ENCODE data around the gene GPR156. TPM values are rescaled to one million over a fixed set of nuclear protein-coding genes. Genes with fewer than 3 reads are reported as not detected.
A peak's percentile ranks its signal among the peaks of the same experiment; 100 is the strongest.
"Not testable (repeated sequence)": the region's sequence is repeated elsewhere in the genome, so short reads cannot be mapped to it uniquely, and the experiment has no call there.

GPR156 gene
- total RNA-seq, 6 donors from 2014 or later, result 0.20 to 1.0 (median 0.24) TPM; not detected in 1

DNA sequence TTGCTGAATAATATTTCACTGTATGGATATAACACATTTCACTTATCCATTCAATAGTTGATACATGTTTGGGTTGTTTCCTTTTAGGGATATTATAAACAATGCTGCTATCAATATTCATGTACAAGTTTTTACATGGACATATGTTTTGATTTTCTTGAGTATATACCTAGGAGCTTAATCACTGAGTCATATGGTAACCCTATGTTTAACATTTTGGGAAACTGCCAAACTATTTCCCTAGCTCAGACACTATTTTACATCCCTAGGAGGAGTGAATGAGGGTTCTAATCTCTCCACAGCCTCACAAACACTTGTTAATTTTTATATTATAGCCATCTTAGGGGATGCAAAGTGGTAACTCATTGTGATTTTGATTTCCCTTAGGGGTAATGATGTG, 66.0 kb downstream of the GPR156 start:
- no peaks in the 10 kb centered on the region for H3K36me3 ChIP-seq
- TF ChIP-seq POLR2A (IDR thresholded peaks at IDR 0.05) (no peak), EP300 (IDR thresholded peaks at IDR 0.05) (no peak), POLR2AphosphoS5 (IDR thresholded peaks at IDR 0.05) (no peak)
- TF ChIP-seq, protein P1, sequence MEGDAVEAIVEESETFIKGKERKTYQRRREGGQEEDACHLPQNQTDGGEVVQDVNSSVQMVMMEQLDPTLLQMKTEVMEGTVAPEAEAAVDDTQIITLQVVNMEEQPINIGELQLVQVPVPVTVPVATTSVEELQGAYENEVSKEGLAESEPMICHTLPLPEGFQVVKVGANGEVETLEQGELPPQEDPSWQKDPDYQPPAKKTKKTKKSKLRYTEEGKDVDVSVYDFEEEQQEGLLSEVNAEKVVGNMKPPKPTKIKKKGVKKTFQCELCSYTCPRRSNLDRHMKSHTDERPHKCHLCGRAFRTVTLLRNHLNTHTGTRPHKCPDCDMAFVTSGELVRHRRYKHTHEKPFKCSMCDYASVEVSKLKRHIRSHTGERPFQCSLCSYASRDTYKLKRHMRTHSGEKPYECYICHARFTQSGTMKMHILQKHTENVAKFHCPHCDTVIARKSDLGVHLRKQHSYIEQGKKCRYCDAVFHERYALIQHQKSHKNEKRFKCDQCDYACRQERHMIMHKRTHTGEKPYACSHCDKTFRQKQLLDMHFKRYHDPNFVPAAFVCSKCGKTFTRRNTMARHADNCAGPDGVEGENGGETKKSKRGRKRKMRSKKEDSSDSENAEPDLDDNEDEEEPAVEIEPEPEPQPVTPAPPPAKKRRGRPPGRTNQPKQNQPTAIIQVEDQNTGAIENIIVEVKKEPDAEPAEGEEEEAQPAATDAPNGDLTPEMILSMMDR (IDR thresholded peaks at IDR 0.05), result no peak
- no peak overlapping the region for H3K4me3 ChIP-seq
- no peak for DNase-seq
- H3K27ac ChIP-seq, result no peak overlapping the region
- no peaks in the 10 kb centered on the region for H3K4me1 ChIP-seq
- no peak for ATAC-seq (ENCODE audit: low FRiP score in 2 of 2)
- H3K9me3 ChIP-seq, result no peaks in the 10 kb centered on the region
- H3K27me3 ChIP-seq, result no peaks in the 10 kb centered on the region

DNA sequence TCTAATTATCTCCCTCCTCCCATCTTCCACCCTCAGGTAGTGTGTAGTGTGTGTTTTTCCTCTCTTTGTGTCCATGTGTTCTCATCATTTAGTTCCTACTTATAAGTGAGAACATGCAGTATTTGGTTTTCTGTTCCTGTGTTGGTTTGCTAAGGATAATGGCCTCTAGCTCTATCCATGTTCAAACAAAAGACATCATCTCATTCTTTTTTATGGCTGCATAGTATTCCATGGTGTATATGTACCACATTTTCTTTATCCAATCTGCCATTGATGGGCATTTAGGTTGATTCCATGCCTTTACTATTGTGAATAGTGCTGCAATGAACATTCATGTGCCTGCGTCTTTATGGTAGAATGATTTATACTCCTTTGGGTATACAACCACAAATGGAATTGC, 68.4 kb downstream of the GPR156 start:
- not testable (repeated sequence) for H3K27me3 ChIP-seq; ATAC-seq (ENCODE audit: low FRiP score in 2 of 2); H3K36me3 ChIP-seq; DNase-seq; H3K4me3 ChIP-seq; H3K27ac ChIP-seq; H3K4me1 ChIP-seq; H3K9me3 ChIP-seq
- 100% methylated on average over 1 of the region's 1 CpG for WGBS, 2 donors

DNA sequence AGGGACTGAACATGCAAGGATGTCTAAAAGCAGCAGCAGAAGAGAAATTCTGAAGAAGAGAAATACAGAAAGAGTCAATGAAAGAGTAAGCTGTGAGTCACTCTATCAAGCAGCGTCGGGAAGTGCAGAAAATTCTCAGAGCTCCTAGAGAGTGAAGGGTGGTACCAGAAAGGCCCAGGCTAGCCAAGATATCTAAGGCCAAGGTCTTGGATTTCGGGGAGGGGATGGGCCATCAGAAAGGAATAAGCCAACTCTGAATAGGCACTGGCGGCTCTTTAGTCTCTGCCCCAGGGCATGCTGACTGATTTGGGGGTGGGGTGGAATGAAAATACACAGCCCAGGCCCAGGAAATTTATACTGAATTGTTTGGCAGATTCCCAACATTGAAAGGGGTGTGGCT, 70.8 kb downstream of the GPR156 start:
- DNase-seq, result no peak
- Histone ChIP-seq H3K27ac (no peak overlapping the region), H3K9me3 (no peaks in the 10 kb centered on the region), H3K27me3 (no peaks in the 10 kb centered on the region), H3K4me1 (no peaks in the 10 kb centered on the region), H3K4me3 (no peak overlapping the region), H3K36me3 (no peaks in the 10 kb centered on the region)
- TF ChIP-seq POLR2AphosphoS5 (IDR thresholded peaks at IDR 0.05) (no peak), EP300 (IDR thresholded peaks at IDR 0.05) (no peak)
- TF ChIP-seq, protein P1 (IDR thresholded peaks at IDR 0.05), result no peak
- 85 to 88% methylated on average over 4 of the region's 4 CpGs for WGBS, 2 donors
- ATAC-seq (ENCODE audit: low FRiP score in 2 of 2), result peak in 1 of 2 donors; percentile 51

DNA sequence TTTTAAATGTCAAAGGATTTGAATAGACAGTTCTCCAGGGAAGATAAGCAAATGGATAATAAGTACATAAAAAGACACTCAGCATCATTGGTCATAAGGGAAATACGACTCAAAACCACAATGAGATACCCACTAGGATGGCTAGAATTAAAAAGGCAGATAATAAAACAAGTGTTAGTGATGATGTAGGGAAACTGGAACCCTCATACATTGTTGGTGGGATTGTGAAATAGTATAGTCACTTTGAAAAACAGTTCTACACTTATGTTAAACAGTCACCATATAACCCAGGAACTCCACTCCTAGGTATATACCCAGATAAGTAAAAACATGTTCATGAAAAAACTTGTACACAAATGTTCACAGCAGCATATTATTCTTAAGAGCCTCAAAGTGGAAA, 72.5 kb downstream of the GPR156 start:
- ATAC-seq (ENCODE audit: low FRiP score in 2 of 2) (no peak), DNase-seq (no peak)
- Histone ChIP-seq H3K9me3 (no peaks in the 10 kb centered on the region), H3K4me1 (no peaks in the 10 kb centered on the region), H3K27me3 (no peaks in the 10 kb centered on the region), H3K4me3 (no peak overlapping the region), H3K36me3 (no peaks in the 10 kb centered on the region), H3K27ac (no peak overlapping the region)
- TF ChIP-seq, protein P1 (IDR thresholded peaks at IDR 0.05), result no peak
- TF ChIP-seq POLR2A (IDR thresholded peaks at IDR 0.05), result no peak
- TF ChIP-seq EP300 (IDR thresholded peaks at IDR 0.05), result no peak
- TF ChIP-seq POLR2AphosphoS5 (IDR thresholded peaks at IDR 0.05), result no peak
- 78 to 83% methylated on average over 1 of the region's 1 CpG for WGBS, 2 donors

DNA sequence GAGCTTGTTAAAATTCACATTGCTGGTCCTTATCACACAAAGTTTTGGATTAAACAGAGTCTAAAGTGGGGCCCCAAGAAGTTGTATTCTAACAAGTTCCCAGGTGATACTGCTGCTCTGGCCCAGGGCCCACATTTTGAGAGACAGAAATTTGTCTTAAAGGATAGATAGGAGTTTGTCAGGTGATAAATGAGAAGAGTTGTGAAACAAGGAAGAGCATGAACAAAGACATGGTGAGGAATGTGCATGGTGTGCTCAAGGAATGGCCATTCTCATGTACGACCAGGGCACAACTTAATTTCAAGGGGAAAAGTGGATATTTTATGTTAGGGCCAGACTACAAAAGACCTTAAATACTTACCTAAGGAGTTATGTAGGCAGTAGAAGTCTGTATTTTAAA, 75.6 kb downstream of the GPR156 start:
- H3K4me1 ChIP-seq, result no peaks in the 10 kb centered on the region
- TF ChIP-seq POLR2AphosphoS5 (IDR thresholded peaks at IDR 0.05) (no peak), POLR2A (IDR thresholded peaks at IDR 0.05) (no peak), EP300 (IDR thresholded peaks at IDR 0.05) (no peak)
- TF ChIP-seq, protein P1 (IDR thresholded peaks at IDR 0.05), result no peak
- no peaks in the 10 kb centered on the region for H3K9me3 ChIP-seq
- no peaks in the 10 kb centered on the region for H3K36me3 ChIP-seq
- no peaks in the 10 kb centered on the region for H3K27me3 ChIP-seq
- 87 to 91% methylated on average over 1 of the region's 1 CpG for WGBS, 2 donors
- no peak for DNase-seq
- no peak overlapping the region for H3K27ac ChIP-seq
- ATAC-seq (ENCODE audit: low FRiP score in 2 of 2), result no peak
- no peak overlapping the region for H3K4me3 ChIP-seq

Measured in upper lobe of left lung (tissue), 6 donors.